ENCODE measurements around the gene MS4A6A.
"Not testable (repeated sequence)": the region's sequence is repeated elsewhere in the genome, so short reads cannot be mapped to it uniquely, and the experiment has no call there.

Gene MS4A6A

GRCh38 chr11:60183591-60184205 lies 815 bp upstream of the MS4A6A start:
- no peak for DNase-seq

- no peak for DNase-seq
Observed at GRCh38 chr11:60175860-60176275, 7.0 kb downstream of the MS4A6A start.

- DNase-seq: no peak
Observed at GRCh38 chr11:60172011-60172410, 10.9 kb downstream of the MS4A6A start.

GRCh38 chr11:60170566-60170965 lies 12.3 kb downstream of the MS4A6A start:
- no peak for DNase-seq

- no peak for DNase-seq
Observed at GRCh38 chr11:60169264-60169915, 13.5 kb downstream of the MS4A6A start.

GRCh38 chr11:60168306-60168705 lies 14.6 kb downstream of the MS4A6A start:
- no peak for DNase-seq

GRCh38 chr11:60165951-60166350 lies 16.9 kb downstream of the MS4A6A start:
- no peak for DNase-seq

GRCh38 chr11:60165538-60165937 lies 17.3 kb downstream of the MS4A6A start:
- DNase-seq: no peak

GRCh38 chr11:60164550-60165075 lies 18.3 kb downstream of the MS4A6A start:
- DNase-seq: no peak

- no peak for DNase-seq
Observed at GRCh38 chr11:60161766-60162165, 21.1 kb downstream of the MS4A6A start.

- DNase-seq: no peak
Observed at GRCh38 chr11:60161107-60161506, 21.8 kb downstream of the MS4A6A start.

- DNase-seq: no peak
Observed at GRCh38 chr11:60159868-60160267, 23.0 kb downstream of the MS4A6A start.

GRCh38 chr11:60159284-60159683 lies 23.6 kb downstream of the MS4A6A start:
- DNase-seq: no peak

- no peak for DNase-seq
Observed at GRCh38 chr11:60158636-60159035, 24.2 kb downstream of the MS4A6A start.

GRCh38 chr11:60155931-60156330 lies 27.0 kb downstream of the MS4A6A start:
- no peak for DNase-seq

- not testable (repeated sequence) for DNase-seq
Observed at GRCh38 chr11:60152727-60153126, 30.2 kb downstream of the MS4A6A start.

- no peak for DNase-seq
Observed at GRCh38 chr11:60150279-60150678, 32.6 kb downstream of the MS4A6A start.

- no peak for DNase-seq
Observed at GRCh38 chr11:60145677-60146076, 37.2 kb downstream of the MS4A6A start.

- no peak for DNase-seq
Observed at GRCh38 chr11:60143768-60144167, 39.1 kb downstream of the MS4A6A start.

- DNase-seq: no peak
Observed at GRCh38 chr11:60133917-60134316, 49.0 kb downstream of the MS4A6A start.

- DNase-seq: no peak
Observed at GRCh38 chr11:60131912-60132311, 51.0 kb downstream of the MS4A6A start.

GRCh38 chr11:60130496-60130895 lies 52.4 kb downstream of the MS4A6A start:
- no peak for DNase-seq

GRCh38 chr11:60129853-60130252 lies 53.0 kb downstream of the MS4A6A start:
- no peak for DNase-seq

GRCh38 chr11:60128866-60129265 lies 54.0 kb downstream of the MS4A6A start:
- DNase-seq: not testable (repeated sequence)

GRCh38 chr11:60128376-60128775 lies 54.5 kb downstream of the MS4A6A start:
- no peak for DNase-seq
